Vagina (tissue), 2 donors: ENCODE measurements around the gene GPR162.

Source experiments
- POLR2A ChIP-seq, 2 donors: fragments of 450-650 bp; IDR thresholded peaks; one replicate each; pipeline ENCODE4 v1.6.1; 2017; ENCODE audit warnings: antibody characterized with exemption in 2 of 2, mild to moderate bottlenecking in 2 of 2, moderate library complexity in 2 of 2
- POLR2AphosphoS5 ChIP-seq, 2 donors: sonication (generic); formaldehyde crosslinking; IDR thresholded peaks; one replicate each; pipeline ENCODE4 v1.9.0; 2017; ENCODE audit warnings: antibody characterized with exemption in 2 of 2, mild to moderate bottlenecking in 2 of 2, low read depth in 1 of 2; ENCODE audit not compliant: insufficient read depth in 1 of 2
- TF ChIP-seq, protein P1 (sequence below), 3 experiments: fragments of 450-650 bp in 2 of 3; fragments of 200-600 bp in 1 of 3; sonication (generic) in 1 of 3; IDR thresholded peaks; one replicate each; pipeline ENCODE4 v1.5.1; 2017 to 2019; ENCODE audit warnings: antibody characterized with exemption in 3 of 3, mild to moderate bottlenecking in 2 of 3, moderate library complexity in 2 of 3

DNA sequence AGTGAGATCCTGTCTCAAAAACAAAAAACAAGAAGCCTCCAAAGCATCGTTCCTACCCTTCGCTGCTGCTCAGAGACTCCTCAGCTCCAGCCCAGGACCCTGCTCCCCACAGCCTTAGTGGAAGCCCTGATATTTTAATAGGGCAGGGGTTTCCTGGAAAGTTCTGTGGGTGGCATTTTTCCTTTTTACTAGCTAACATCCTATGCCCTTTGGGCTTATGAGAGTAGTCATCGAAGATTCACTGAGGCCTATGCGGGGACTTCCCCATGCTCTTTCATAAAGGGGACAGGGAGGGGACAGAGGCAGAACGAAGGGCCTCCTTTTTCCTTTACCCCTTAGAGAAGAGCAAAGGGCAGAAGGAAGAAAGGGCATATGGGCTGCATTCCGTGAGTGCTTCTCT lies 41.0 kb upstream of the GPR162 start:
- TF ChIP-seq, protein P1, sequence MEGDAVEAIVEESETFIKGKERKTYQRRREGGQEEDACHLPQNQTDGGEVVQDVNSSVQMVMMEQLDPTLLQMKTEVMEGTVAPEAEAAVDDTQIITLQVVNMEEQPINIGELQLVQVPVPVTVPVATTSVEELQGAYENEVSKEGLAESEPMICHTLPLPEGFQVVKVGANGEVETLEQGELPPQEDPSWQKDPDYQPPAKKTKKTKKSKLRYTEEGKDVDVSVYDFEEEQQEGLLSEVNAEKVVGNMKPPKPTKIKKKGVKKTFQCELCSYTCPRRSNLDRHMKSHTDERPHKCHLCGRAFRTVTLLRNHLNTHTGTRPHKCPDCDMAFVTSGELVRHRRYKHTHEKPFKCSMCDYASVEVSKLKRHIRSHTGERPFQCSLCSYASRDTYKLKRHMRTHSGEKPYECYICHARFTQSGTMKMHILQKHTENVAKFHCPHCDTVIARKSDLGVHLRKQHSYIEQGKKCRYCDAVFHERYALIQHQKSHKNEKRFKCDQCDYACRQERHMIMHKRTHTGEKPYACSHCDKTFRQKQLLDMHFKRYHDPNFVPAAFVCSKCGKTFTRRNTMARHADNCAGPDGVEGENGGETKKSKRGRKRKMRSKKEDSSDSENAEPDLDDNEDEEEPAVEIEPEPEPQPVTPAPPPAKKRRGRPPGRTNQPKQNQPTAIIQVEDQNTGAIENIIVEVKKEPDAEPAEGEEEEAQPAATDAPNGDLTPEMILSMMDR (IDR thresholded peaks at IDR 0.05), result no peak
- TF ChIP-seq POLR2A (IDR thresholded peaks at IDR 0.05), result no peak
- TF ChIP-seq POLR2AphosphoS5 (IDR thresholded peaks at IDR 0.05; ENCODE audit: insufficient read depth in 1 of 2, low read depth in 1 of 2), result no peak
